Mesodermal cell (in vitro differentiated cells): Measurements from ENCODE around the gene PHLDB3.
A peak's percentile ranks its signal among the peaks of the same experiment; 100 is the strongest.

Experiments used
- H3K27ac ChIP-seq: 2 replicates; pipeline ENCODE4 v1.7.0; 2013; ENCODE audit warnings: mild to moderate bottlenecking, low read depth, low read length, moderate library complexity; ENCODE audit not compliant: severe bottlenecking
- H3K36me3 ChIP-seq: 2 replicates; pipeline ENCODE4 v1.7.1; 2013; ENCODE audit warnings: mild to moderate bottlenecking, low read length, moderate library complexity; ENCODE audit not compliant: control insufficient read depth, insufficient read depth
- H3K4me1 ChIP-seq: one replicate; pipeline ENCODE4 v1.7.1; 2013; ENCODE audit warnings: mild to moderate bottlenecking, low read length; ENCODE audit not compliant: insufficient read depth, control insufficient read depth, poor library complexity, severe bottlenecking
- H3K4me3 ChIP-seq: 2 replicates; pipeline ENCODE4 v1.7.0; 2013; ENCODE audit warnings: low read length, control low read depth, mild to moderate bottlenecking; ENCODE audit not compliant: insufficient read depth, poor library complexity, severe bottlenecking; ENCODE audit errors: extremely low read depth
- H3K9me3 ChIP-seq: 2 replicates; pipeline ENCODE4 v1.7.1; 2013; ENCODE audit warnings: mild to moderate bottlenecking, low read length, moderate library complexity; ENCODE audit not compliant: control insufficient read depth
- WGBS, 2 experiments: methylation state at CpG; one replicate each; pipeline ENCODE4 v1.1.5; 2013; ENCODE audit warnings: missing lambda C conversion rate in 2 of 2; ENCODE audit not compliant: insufficient coverage in 2 of 2; 5-methylcytosine and 5-hydroxymethylcytosine counted together

Gene PHLDB3

DNA sequence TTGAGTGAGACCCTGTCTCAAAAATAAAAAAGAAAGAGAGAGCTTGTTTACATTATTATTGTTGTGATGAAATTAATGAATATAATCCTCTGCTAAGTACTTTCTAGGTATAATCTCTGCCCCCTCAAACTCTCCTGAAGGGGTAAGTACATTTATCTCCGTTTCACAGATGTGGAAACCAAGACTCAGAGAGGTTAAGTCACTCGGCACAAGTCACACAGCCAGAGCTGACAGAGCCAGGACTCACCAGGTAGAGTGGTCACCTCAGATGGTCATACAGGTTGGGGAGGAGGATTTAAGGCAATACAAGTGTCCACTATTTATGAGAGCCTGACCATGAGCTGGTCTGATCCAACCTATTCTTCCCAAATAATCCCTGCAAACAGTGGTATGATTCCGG, 24.0 kb downstream of the PHLDB3 start:
- no peaks in the 10 kb centered on the region for H3K4me1 ChIP-seq
- no peaks in the 10 kb centered on the region for H3K36me3 ChIP-seq
- H3K4me3 ChIP-seq = no peak overlapping the region
- WGBS, 2 experiments = 92 to 100% methylated on average over 3 of the region's 3 CpGs
- H3K27ac ChIP-seq = no peak overlapping the region
- no peaks in the 10 kb centered on the region for H3K9me3 ChIP-seq

DNA sequence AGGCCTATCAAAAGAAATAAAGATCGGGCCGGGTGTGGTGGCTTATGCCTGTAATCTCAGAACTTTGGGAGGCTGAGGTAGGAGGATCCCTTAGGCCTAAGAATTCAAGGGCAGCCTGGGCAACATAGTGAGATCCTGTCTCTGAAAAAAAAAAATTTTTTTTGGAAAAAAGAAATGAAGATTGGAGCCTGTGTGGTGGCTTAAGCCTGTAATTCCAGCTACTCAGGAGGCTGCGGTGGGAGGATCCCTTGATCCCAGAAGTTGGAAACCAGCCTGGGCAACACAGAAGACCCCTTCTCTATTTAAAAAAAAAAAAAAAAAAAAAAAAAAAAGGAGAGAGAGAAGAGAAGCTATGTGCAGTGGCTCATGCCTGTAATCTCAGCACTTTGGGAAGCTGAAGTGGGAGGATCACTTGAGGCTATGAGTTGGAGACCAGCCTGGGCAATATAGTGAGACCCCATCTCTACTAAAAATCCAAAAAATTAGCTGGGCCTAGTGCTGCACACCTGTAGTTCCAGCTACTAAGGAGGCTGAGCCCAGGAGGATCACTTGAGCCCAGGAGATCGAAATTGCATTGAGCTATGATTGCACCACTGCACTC, 24.5 kb downstream of the PHLDB3 start:
- H3K4me3 ChIP-seq = no peak overlapping the region
- no peak overlapping the region for H3K27ac ChIP-seq
- 83 to 96% methylated on average over 3 of the region's 4 CpGs for WGBS, 2 experiments
- H3K9me3 ChIP-seq = no peaks in the 10 kb centered on the region
- no peaks in the 10 kb centered on the region for H3K36me3 ChIP-seq
- H3K4me1 ChIP-seq = no peaks in the 10 kb centered on the region

DNA sequence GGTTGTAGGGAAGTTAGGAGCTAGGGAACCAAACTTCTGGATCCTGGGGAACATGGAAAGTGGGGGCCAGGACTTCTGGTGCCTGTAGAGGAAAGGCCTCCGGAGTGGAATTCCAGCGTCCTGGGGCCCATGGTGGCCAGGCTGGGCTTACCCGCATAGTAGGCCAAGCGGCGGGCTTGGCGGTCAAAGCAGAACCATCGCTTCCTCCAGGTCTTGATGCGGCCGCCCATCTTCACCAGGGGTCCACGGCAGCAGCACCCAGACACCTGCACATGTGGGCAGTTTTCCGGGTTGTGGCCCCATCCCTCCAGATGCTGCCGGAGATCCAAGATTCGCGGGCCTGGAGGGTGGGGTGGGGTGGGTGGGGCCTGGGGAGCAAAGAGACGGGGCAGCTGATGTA, 25.3 kb downstream of the PHLDB3 start:
- Histone ChIP-seq H3K36me3 (no peaks in the 10 kb centered on the region), H3K9me3 (no peaks in the 10 kb centered on the region), H3K4me3 (no peak overlapping the region), H3K4me1 (no peaks in the 10 kb centered on the region), H3K27ac (no peak overlapping the region)
- WGBS, 2 experiments = 90 to 94% methylated on average over 8 to 15 of the region's 15 CpGs

DNA sequence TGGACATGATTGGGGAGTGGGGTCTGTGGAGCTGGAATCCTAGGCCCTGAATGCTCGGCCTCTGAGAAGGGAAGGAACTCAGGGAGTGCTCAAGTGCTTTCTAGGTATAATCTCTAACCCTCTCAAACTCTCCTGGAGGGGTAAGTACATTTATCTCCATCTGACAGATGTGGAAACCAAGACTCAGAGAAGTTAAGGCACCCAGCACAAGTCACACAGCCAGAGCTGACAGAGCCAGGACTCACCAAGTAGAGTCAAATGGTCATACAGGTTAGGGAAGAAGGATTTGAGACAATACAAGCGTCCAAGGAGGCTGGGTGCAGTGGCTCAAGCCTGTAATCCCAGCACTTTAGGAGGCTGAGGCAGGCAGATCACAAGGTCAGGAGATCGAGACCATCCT, 26.2 kb downstream of the PHLDB3 start:
- WGBS, 2 experiments = 78% methylated on average over 1 of the region's 3 CpGs; no CpG with 5 or more reads in 1 of the 2 experiments
- no peaks in the 10 kb centered on the region for H3K36me3 ChIP-seq
- H3K4me1 ChIP-seq = no peaks in the 10 kb centered on the region
- no peak overlapping the region for H3K27ac ChIP-seq
- H3K4me3 ChIP-seq = no peak overlapping the region
- no peaks in the 10 kb centered on the region for H3K9me3 ChIP-seq

DNA sequence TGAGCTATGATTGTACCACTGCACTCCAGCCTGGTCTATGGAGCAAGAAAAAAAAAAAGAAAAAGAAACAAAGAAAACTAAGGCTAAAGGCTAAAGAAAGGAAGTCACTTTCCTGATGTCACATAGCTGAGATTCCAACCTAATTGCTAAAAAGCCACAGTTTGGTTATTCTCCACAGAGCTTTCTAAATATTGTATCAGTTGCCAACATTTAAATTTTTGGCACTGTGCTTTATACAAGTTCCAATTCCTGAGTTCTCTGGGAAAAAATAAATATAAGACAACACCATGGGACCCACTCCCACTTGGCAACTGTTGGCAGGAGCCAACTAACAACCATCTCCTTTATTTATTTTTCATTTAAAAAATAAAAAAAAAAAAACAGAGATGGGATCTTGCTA, 27.9 kb downstream of the PHLDB3 start:
- Histone ChIP-seq H3K4me1 (no peaks in the 10 kb centered on the region), H3K9me3 (no peaks in the 10 kb centered on the region), H3K36me3 (no peaks in the 10 kb centered on the region), H3K27ac (no peak overlapping the region), H3K4me3 (no peak overlapping the region)

DNA sequence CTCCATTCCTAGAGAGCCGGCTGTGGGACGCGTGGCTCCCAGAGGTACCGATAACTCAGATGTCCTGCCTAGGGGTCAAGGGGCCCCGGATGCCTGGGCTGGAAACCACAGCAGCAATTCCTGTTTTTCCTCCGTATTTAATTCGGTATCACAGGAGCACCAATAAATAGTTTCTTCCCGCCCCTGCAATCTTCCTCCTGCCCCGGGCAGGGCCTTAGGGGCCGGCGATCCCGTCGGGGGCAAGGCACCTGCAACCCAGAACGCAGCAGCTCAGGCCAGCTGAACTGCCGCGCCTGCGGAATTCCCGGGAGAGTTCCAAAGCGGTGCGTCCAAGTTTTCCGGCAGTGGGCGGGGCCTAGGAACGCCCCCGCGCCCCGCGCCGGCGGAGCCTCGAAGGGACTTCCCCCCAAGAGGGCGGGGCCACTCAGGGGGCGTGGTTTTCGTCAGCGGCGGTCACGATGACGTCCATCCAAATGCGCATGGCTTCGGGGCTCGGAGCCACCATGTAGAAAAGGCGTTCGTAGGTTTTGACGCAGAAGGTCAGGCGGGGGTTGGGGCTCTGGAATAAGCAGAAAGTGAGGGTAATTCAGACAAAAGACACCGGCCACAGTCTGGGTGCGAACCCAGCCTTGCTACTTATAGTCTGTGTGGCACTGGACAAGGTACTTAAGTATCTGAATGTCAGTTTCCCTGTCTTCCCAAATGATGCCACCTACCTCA, 29.4 kb downstream of the PHLDB3 start:
- Histone ChIP-seq H3K4me3 (peak overlapping the region; percentile 18), H3K27ac (peak overlapping the region; percentile 62)
- WGBS, 2 experiments = 9 to 13% methylated on average over 43 to 46 of the region's 46 CpGs

DNA sequence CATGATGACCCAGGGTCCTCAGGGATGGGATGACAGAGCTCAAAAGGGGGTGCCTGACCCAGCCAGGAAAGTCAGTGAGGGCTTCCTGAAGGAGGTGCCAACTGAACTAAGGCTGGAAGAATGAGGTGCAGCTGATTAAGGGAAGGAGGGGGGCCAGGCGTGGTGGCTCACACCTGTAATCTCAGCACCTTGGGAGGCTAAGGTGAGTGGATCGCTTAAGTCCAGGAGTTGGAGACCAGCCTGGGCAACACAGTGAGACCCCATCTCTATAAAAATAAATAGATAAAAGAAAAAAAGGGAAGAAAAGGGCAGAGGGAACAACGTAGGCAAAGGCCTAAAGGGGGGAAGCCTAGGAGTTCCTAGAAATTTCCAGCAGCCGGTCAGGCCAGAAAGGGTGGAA, 30.1 kb downstream of the PHLDB3 start:
- WGBS, 2 experiments = 83 to 86% methylated on average over 3 of the region's 4 CpGs
- Histone ChIP-seq H3K4me3 (peak overlapping the region; percentile 18), H3K27ac (no peak overlapping the region), H3K9me3 (no peaks in the 10 kb centered on the region), H3K36me3 (no peaks in the 10 kb centered on the region), H3K4me1 (peaks cover 3% of the 10 kb centered on the region)

More for the DNA sequence above, 29.4 kb downstream of the PHLDB3 start:
- peaks cover 3% of the 10 kb centered on the region for H3K4me1 ChIP-seq
- H3K36me3 ChIP-seq = no peaks in the 10 kb centered on the region
- no peaks in the 10 kb centered on the region for H3K9me3 ChIP-seq

DNA sequence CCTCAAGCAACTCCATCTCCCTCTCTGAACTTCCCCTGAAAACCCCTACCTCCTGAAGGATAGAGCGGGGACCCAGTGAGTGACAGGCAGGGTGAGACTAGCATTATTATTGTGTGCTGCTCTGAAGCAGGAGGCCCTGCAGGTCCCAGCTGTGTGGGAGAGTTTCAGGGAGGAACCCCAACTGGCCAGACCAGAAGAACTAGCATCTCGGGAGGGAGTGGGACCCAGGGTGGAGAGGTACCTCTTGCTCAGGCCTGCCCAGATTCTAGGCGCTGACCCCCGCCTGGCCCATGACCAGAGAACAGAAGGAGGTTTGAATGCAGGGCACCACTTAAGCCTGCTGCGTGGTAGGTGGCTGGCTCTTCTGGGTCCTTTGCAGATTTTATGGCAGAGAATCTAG, 33.5 kb downstream of the PHLDB3 start:
- Histone ChIP-seq H3K4me1 (peaks cover 3% of the 10 kb centered on the region), H3K36me3 (no peaks in the 10 kb centered on the region), H3K4me3 (no peak overlapping the region), H3K9me3 (no peaks in the 10 kb centered on the region), H3K27ac (no peak overlapping the region)
- 88 to 97% methylated on average over 4 of the region's 5 CpGs for WGBS, 2 experiments

DNA sequence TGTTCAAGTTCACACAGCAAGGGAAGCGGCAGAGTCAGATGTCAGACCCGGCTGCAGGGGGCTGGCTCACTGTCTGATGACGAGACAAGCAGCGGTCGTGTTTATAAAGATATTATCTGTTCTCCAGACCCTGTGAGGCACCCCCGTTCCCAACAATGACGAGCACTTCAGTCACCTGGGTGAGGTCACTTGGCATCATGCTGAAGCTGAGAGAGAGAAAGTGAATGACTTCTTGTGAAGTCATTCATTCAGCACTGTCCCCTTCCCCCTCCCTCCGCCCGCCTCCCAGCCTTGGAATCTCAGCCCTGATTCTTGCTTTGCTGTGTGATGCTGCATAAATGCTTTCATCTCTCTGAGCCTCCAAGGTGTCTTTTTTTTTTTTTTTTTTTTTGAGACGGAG, 34.3 kb downstream of the PHLDB3 start:
- Histone ChIP-seq H3K9me3 (no peaks in the 10 kb centered on the region), H3K27ac (no peak overlapping the region), H3K36me3 (no peaks in the 10 kb centered on the region), H3K4me3 (no peak overlapping the region), H3K4me1 (peaks cover 3% of the 10 kb centered on the region)
- 74 to 79% methylated on average over 7 of the region's 10 CpGs for WGBS, 2 experiments

DNA sequence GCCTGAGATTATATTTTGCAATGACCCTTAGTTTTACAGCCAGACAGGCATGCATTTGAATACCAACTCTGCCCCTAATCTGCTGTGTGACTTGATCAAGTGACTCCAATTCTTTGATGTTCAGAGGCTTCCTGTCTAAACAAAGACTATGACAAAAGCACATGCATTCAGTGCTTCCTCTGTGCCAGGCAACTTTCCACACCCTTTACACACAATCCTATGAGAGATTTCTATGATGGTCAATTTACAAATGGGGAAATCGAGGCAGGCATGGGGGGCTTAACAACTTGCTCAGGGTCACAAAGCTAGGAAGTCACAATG, 35.4 kb downstream of the PHLDB3 start:
- 100% methylated on average over 1 of the region's 1 CpG; no CpG with 5 or more reads in 1 of the 2 experiments for WGBS, 2 experiments

DNA sequence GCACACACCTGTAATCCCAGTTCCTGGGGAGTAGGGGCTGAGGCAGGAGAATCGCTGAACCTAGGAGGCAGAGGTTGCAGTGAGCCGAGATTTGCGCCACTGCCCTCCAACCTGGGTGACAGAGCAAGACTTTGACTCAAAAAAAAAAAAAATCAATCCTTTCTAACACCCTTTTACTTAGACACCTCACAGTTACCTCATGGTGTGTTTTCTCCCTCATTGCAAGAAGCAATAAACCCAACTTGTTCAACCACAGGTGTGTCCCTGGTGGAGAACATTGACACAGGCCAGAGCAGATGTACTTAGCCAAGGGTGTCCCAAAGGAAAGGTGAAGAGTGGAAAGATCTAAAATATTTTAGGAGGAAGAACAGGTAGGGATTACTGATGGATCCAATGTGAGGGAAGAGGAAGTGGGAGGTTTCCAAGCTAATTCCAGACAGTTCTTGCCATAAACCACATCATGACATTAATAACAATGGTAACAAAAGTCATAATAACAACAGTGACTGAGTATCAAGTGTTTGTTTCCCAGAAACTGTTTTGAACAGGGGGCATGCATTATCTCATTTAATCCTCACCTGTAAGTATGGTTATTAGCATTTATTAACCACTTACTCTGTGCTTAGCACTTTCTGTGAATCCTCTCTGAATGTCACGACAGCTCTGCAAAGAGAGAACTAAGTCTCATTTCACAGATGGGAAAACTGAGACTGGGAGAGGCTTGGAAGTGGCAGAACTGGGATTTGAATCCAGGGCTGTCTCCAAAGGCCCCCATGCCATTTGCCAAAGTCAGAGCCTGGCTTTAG, 36.0 kb downstream of the PHLDB3 start:
- H3K4me3 ChIP-seq = no peak overlapping the region
- no peak overlapping the region for H3K27ac ChIP-seq
- H3K9me3 ChIP-seq = no peaks in the 10 kb centered on the region
- H3K36me3 ChIP-seq = no peaks in the 10 kb centered on the region
- peaks cover 7% of the 10 kb centered on the region for H3K4me1 ChIP-seq
- WGBS, 2 experiments = 93% methylated on average over 3 to 4 of the region's 4 CpGs

More for the DNA sequence above, 35.4 kb downstream of the PHLDB3 start:
- Histone ChIP-seq H3K4me3 (no peak overlapping the region), H3K27ac (no peak overlapping the region), H3K4me1 (peaks cover 7% of the 10 kb centered on the region), H3K36me3 (no peaks in the 10 kb centered on the region), H3K9me3 (no peaks in the 10 kb centered on the region)
